Measurements from ENCODE around the gene SLC34A1. TPM values are rescaled to one million over a fixed set of nuclear protein-coding genes. Genes with fewer than 3 reads are reported as not detected.

Gene SLC34A1
- total and polyA plus RNA-seq, 2 of the 13 experiments (the other 11 are each of a cell fraction or from before 2014, with no cell fraction given): 0.03 to 0.20 TPM

DNA sequence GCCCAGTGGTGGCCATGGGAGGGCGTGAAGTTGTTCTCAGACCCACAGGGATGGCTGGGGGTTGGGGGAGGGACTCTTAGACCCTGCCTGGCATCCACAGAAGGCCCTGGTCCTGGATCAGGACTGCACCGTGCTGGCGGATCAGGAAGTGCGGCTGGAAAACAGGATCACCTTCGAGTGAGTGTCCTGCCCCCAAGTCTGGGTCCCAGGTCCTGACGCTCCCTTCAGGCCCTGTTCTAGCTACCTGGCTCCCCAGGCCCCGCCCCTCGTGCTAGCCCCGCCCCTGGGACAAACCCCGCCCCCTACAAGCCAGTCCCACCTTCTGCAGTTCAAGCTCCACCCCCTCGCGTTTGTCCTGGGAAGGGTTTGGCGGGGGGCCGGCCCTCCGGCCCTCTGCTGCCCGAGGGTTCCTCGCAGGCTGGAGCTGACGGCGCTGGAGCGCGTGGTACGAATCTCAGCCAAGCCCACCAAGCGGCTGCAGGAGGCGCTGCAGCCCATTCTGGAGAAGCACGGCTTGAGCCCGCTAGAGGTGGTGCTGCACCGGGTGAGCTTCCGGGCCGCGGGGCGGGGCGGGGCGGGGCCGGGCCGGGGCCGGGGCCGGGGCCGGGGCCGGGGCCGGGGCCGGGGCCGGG lies 13.6 kb upstream of the SLC34A1 start (continued):
- peak; percentile 86 for TF ChIP-seq SAP130 (CRISPR knock-in tag; IDR thresholded peaks at IDR 0.05; ENCODE audit: low read depth)
- TF ChIP-seq ZNF24 (IDR thresholded peaks at IDR 0.05): no peak
- peak; percentile 61 for TF ChIP-seq ELF3 (CRISPR knock-in tag; IDR thresholded peaks at IDR 0.05)
- 0 out of 2 replicates have a peak, but pooled peaks have one; percentile 84 for TF ChIP-seq ZNF451 (CRISPR knock-in tag; IDR thresholded peaks at IDR 0.05)
- TF ChIP-seq ZNF180 (CRISPR knock-in tag; IDR thresholded peaks at IDR 0.05; ENCODE audit: borderline replicate concordance, low read depth): no peak
- TF ChIP-seq ZNF274 (CRISPR knock-in tag; IDR thresholded peaks at IDR 0.05): no peak
- TF ChIP-seq IKZF1 (IDR thresholded peaks at IDR 0.05): no peak
- peak; percentile 17; the same call in 1 of the 2 replicates for TF ChIP-seq BHLHE40 (IDR thresholded peaks at IDR 0.05; ENCODE audit: low read length)
- no peak for TF ChIP-seq NFKBIZ (CRISPR knock-in tag; IDR thresholded peaks at IDR 0.05)
- TF ChIP-seq, protein P1, sequence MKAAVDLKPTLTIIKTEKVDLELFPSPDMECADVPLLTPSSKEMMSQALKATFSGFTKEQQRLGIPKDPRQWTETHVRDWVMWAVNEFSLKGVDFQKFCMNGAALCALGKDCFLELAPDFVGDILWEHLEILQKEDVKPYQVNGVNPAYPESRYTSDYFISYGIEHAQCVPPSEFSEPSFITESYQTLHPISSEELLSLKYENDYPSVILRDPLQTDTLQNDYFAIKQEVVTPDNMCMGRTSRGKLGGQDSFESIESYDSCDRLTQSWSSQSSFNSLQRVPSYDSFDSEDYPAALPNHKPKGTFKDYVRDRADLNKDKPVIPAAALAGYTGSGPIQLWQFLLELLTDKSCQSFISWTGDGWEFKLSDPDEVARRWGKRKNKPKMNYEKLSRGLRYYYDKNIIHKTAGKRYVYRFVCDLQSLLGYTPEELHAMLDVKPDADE (CRISPR knock-in tag; IDR thresholded peaks at IDR 0.05): 0 out of 2 replicates have a peak, but pooled peaks have one; percentile 24
- peak; percentile 68; the same call in 1 of the 2 replicates for TF ChIP-seq ZNF792 (CRISPR knock-in tag; IDR thresholded peaks at IDR 0.05)
- TF ChIP-seq ZNF20 (CRISPR knock-in tag; IDR thresholded peaks at IDR 0.05): no peak
- TF ChIP-seq, protein P2, sequence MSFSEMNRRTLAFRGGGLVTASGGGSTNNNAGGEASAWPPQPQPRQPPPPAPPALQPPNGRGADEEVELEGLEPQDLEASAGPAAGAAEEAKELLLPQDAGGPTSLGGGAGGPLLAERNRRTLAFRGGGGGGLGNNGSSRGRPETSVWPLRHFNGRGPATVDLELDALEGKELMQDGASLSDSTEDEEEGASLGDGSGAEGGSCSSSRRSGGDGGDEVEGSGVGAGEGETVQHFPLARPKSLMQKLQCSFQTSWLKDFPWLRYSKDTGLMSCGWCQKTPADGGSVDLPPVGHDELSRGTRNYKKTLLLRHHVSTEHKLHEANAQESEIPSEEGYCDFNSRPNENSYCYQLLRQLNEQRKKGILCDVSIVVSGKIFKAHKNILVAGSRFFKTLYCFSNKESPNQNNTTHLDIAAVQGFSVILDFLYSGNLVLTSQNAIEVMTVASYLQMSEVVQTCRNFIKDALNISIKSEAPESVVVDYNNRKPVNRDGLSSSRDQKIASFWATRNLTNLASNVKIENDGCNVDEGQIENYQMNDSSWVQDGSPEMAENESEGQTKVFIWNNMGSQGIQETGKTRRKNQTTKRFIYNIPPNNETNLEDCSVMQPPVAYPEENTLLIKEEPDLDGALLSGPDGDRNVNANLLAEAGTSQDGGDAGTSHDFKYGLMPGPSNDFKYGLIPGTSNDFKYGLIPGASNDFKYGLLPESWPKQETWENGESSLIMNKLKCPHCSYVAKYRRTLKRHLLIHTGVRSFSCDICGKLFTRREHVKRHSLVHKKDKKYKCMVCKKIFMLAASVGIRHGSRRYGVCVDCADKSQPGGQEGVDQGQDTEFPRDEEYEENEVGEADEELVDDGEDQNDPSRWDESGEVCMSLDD (CRISPR knock-in tag; IDR thresholded peaks at IDR 0.05; ENCODE audit: borderline replicate concordance): no peak
- no peak for TF ChIP-seq HDAC6 (IDR thresholded peaks at IDR 0.05; ENCODE audit: low read depth, low read length)
- no peak for TF ChIP-seq TCF7L2 (IDR thresholded peaks at IDR 0.05; ENCODE audit: low read depth, low read length)
- TF ChIP-seq, protein P3, sequence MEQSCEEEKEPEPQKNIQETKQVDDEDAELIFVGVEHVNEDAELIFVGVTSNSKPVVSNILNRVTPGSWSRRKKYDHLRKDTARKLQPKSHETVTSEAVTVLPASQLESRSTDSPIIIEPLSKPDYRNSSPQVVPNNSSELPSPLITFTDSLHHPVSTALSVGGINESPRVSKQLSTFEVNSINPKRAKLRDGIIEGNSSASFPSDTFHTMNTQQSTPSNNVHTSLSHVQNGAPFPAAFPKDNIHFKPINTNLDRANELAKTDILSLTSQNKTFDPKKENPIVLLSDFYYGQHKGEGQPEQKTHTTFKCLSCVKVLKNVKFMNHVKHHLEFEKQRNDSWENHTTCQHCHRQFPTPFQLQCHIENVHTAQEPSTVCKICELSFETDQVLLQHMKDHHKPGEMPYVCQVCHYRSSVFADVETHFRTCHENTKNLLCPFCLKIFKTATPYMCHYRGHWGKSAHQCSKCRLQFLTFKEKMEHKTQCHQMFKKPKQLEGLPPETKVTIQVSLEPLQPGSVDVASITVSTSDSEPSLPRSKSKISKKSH (CRISPR knock-in tag; IDR thresholded peaks at IDR 0.05; ENCODE audit: borderline replicate concordance): no peak
